DLD1 (cell line): Measurements from ENCODE around the gene EIF4G3.
"Not testable (repeated sequence)": the region's sequence is repeated elsewhere in the genome, so short reads cannot be mapped to it uniquely, and the experiment has no call there.

Experiments used
- in situ Hi-C: cut with HindIII; loops from 2 replicates; pipeline ENCODE4 v1.10.0; 2017; ENCODE audit warnings: low sequenced_read_pairs

Gene EIF4G3

GRCh38 chr1:21185221-21185731 is 8.6 kb upstream of the EIF4G3 start:
- in situ Hi-C loops: no loop called here

GRCh38 chr1:21184276-21184675 is 7.6 kb upstream of the EIF4G3 start:
- in situ Hi-C loops: no loop called here

GRCh38 chr1:21182181-21182731 is 5.6 kb upstream of the EIF4G3 start:
- in situ Hi-C loops: no loop called here

GRCh38 chr1:21178271-21178670 is 1.6 kb upstream of the EIF4G3 start:
- in situ Hi-C loops: not testable (repeated sequence)

- in situ Hi-C loops: no loop called here
Measured at GRCh38 chr1:21175670-21176581, 771 bp downstream of the EIF4G3 start.

GRCh38 chr1:21175324-21175669 is 1.4 kb downstream of the EIF4G3 start:
- in situ Hi-C loops: no loop called here

- in situ Hi-C loops: no loop called here
Measured at GRCh38 chr1:21174654-21175323, 1.9 kb downstream of the EIF4G3 start.

- in situ Hi-C loops: no loop called here
Measured at GRCh38 chr1:21174230-21174629, 2.5 kb downstream of the EIF4G3 start.

GRCh38 chr1:21173096-21173495 is 3.6 kb downstream of the EIF4G3 start:
- in situ Hi-C loops: not testable (repeated sequence)

- in situ Hi-C loops: not testable (repeated sequence)
Measured at GRCh38 chr1:21170837-21171236, 5.9 kb downstream of the EIF4G3 start.

- in situ Hi-C loops: no loop called here
Measured at GRCh38 chr1:21168444-21168843, 8.3 kb downstream of the EIF4G3 start.

- in situ Hi-C loops: no loop called here
Measured at GRCh38 chr1:21165646-21166045, 11.1 kb downstream of the EIF4G3 start.

- in situ Hi-C loops: no loop called here
Measured at GRCh38 chr1:21165076-21165475, 11.6 kb downstream of the EIF4G3 start.

GRCh38 chr1:21164266-21164665 is 12.4 kb downstream of the EIF4G3 start:
- in situ Hi-C loops: no loop called here

- in situ Hi-C loops: no loop called here
Measured at GRCh38 chr1:21162740-21163464, 13.8 kb downstream of the EIF4G3 start.

GRCh38 chr1:21161842-21162241 is 14.9 kb downstream of the EIF4G3 start:
- in situ Hi-C loops: no loop called here

GRCh38 chr1:21160263-21160796 is 16.4 kb downstream of the EIF4G3 start:
- in situ Hi-C loops: no loop called here

GRCh38 chr1:21157868-21158267 is 18.8 kb downstream of the EIF4G3 start:
- in situ Hi-C loops: no loop called here

GRCh38 chr1:21157054-21157453 is 19.6 kb downstream of the EIF4G3 start:
- in situ Hi-C loops: no loop called here

GRCh38 chr1:21156019-21156418 is 20.7 kb downstream of the EIF4G3 start:
- in situ Hi-C loops: no loop called here

GRCh38 chr1:21154717-21155116 is 22.0 kb downstream of the EIF4G3 start:
- in situ Hi-C loops: no loop called here
